ENCODE results near the gene SF3B6.
A peak's percentile ranks its signal among the peaks of the same experiment; 100 is the strongest.
"Not testable (repeated sequence)": the region's sequence is repeated elsewhere in the genome, so short reads cannot be mapped to it uniquely, and the experiment has no call there.

The SF3B6 gene

GRCh38 chr2:24051833-24052232 lies 24.3 kb downstream of the SF3B6 start:
- no peak for DNase-seq (ENCODE audit: low read depth in 2 of 2)

DNA sequence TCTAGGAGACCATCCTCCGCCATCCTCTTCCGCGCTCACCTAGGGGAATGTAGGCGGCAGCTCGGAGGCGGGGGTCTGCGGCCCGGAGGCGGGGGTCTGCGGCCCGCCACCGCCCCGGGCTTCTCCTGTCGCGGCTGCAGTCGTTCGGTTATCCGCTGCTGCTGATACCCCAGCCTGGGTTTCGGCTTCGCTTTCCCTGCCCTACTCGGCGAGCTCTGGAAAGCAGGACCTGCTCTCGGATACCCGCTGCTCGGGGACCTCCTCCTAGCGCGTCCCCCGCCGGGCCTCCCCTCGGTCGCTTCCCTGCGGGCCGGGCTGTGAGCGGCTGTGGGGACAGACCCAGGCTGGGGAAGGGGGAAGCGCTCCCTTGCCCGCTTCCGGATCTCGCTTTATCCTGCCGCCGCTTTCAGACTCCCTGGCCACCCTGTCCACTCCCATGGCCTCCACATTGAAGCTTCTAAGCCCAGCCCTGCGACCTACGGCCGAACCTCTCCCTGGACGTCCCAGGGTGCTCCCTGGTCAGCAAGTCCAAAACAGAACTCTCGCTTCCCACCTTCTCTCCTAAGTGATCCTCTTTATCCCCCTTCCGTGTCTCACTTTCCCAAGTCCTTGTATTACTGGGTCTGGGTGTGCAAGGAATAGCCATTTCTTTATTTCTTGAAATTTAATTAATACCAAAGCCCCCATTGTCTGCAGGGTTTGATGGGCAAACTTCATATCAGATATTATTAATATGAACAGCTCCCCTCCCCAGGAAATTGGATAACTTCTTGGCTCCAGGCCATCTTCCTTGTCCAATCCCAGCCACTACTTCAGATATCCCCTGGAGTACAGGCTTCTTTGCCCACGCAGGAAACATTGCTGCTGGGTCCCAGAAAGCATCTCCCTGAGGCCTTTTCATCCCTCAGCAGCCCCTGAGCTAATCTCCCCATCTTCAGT lies 25.8 kb downstream of the SF3B6 start:
- no peak for DNase-seq (ENCODE audit: low read depth in 2 of 2)

DNA sequence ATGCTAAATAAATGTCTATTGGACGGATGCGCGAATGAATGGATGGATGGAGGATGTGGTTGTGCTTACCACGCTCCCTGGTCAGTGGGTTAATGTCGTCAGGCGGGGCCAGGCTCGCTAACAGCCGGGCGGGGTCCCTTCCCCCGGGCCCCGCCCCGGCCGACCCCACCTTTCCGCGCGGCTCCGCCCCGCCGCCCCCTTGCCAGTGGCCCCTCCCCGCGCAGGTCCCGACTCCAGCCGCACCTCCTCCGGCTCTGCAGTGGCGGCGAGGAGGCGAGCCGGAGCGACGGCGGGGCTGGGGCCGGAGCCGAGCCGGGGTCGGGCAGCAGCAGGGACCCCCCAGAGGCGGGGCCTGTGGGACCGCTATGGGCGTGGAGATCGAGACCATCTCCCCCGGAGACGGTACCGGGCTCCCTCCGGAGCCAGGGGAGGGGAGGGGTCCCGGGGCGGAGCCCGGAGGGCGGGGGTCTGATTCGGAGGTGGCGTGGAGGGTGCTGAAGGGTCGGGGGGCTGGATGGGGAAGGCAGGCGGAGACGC lies 26.6 kb downstream of the SF3B6 start, which contains the start of gene FKBP1B:
Gene FKBP1B, plus strand, starts transcription at position 257 of the 537 bp plus-strand sequence. Its CDS starts 109 bp downstream, at position 366.
- DNase-seq (ENCODE audit: low read depth in 2 of 2): peak in 1 of 2 donors; percentile 30

- no peak for DNase-seq (ENCODE audit: low read depth in 2 of 2)
These were observed 27.2 kb downstream of the SF3B6 start for GRCh38 chr2:24048769-24049484.

- DNase-seq (ENCODE audit: low read depth in 2 of 2): no peak
These were observed 28.5 kb downstream of the SF3B6 start for GRCh38 chr2:24047703-24048033.

- DNase-seq (ENCODE audit: low read depth in 2 of 2): peak; percentile 86 to 94
These were observed 29.0 kb downstream of the SF3B6 start, which contains the start of gene WDCP for GRCh38 chr2:24046930-24047702. WDCP (minus strand) TSS chr2:24047391; CDS start chr2:24039494, 7,897 bp downstream.

- no peak for DNase-seq (ENCODE audit: low read depth in 2 of 2)
These were observed 29.6 kb downstream of the SF3B6 start for GRCh38 chr2:24046599-24046929.

DNA sequence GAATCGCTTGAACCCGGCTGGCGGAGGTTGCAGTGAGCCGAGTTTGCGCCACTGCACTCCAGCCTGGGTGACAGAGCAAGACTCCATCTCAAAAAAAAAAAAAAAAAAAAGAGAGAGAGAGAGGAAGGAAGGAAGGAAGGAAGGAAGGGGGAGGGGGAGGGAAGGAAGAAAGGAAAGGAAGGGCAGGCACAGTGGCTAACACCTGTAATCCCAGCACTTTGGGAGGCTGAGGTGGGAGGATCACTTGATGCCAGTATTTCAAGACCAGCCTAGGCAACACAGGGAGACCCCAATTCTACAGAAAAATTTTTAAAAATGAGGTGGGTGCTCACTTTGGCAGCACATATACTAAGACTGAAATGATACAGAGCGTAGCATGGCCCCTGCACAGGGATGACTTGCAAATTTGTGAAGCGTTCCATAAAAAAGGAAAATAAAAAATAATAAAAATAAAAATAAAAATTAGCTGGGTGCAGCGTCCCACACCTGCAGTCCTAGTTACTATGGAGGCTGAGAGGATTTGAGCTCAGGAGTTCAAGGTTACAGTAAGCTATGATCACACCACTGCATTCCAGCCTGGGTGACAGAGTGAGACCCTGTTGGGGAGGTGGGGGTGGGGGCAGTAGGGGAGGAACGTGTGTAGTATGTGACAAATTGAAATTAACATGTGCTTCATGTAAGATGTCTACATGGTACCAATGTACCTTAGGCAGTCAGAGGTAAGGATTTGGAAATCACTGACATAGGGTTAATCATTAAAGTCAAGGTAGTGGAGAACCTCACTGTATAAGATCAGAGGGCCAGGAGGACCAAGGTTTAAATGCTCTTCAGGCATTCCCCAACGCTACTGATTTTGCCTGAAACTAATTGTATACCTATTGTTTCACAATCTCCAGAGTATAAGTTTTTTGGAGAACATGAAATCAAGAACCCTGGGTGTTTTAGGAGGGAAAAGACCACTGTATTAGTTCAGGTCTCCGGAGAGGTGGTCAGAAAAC lies 30.3 kb downstream of the SF3B6 start:
- no peak for DNase-seq (ENCODE audit: low read depth in 2 of 2)

- not testable (repeated sequence) for DNase-seq (ENCODE audit: low read depth in 2 of 2)
These were observed 33.0 kb downstream of the SF3B6 start for GRCh38 chr2:24043133-24043532.

DNA sequence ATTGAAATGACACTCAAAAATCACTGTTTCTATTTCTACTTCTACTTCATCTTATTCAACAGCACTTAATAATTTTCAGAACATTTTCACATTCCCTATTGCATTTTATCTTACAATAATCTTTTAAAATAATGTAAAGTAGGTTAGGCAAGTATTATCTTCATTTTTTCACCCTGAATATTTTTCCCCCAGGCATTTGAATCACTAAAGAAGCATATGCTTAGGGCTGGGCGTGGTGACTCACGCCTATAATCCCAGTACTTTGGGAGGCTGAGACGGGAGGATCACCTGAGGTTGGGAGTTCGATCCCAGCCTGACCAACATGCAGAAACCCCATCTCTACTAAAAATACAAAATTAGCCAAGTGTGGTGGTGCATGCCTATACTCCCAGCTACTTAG lies 35.6 kb downstream of the SF3B6 start:
- no peak for DNase-seq (ENCODE audit: low read depth in 2 of 2)

DNA sequence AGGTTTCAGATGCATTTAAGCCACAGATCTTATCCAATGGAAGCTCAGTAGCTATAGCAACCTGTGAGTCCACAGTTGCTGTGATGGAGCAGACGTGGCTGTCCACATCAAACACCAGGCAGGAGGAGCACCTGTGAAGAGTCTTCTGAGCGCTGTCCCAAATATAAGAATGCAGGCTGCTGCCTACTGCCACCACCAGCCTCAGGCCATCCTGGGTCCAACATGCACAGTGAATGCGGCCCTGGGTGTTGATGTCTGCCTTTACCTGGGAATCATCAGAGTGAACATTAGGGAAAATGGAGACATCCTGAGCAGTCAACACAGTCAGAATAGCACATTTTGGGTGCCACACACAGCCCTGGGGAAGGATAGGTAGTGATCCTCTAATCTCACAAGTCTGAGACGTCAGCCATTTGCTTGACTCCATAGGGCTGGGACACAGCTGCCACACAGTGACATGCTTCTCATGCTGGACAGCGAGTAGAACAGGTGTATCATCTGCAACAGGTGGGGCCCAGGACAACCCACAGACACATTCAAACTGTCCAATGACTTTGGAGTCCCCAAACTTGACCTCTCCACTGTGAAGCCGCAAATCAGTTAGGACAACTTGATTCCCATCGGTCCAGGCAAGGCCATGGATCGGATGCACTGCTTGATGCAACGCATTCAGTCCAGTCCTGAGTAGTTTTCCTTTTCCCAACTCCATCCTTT lies 37.2 kb downstream of the SF3B6 start:
- DNase-seq (ENCODE audit: low read depth in 2 of 2): no peak

- no peak for DNase-seq (ENCODE audit: low read depth in 2 of 2)
These were observed 49.9 kb downstream of the SF3B6 start for GRCh38 chr2:24026233-24026632.

- DNase-seq (ENCODE audit: low read depth in 2 of 2): no peak
These were observed 51.0 kb downstream of the SF3B6 start for GRCh38 chr2:24024996-24025663.

- no peak for DNase-seq (ENCODE audit: low read depth in 2 of 2)
These were observed 52.1 kb downstream of the SF3B6 start for GRCh38 chr2:24024018-24024417.

GRCh38 chr2:24022975-24023575 lies 53.1 kb downstream of the SF3B6 start:
- no peak for DNase-seq (ENCODE audit: low read depth in 2 of 2)

DNA sequence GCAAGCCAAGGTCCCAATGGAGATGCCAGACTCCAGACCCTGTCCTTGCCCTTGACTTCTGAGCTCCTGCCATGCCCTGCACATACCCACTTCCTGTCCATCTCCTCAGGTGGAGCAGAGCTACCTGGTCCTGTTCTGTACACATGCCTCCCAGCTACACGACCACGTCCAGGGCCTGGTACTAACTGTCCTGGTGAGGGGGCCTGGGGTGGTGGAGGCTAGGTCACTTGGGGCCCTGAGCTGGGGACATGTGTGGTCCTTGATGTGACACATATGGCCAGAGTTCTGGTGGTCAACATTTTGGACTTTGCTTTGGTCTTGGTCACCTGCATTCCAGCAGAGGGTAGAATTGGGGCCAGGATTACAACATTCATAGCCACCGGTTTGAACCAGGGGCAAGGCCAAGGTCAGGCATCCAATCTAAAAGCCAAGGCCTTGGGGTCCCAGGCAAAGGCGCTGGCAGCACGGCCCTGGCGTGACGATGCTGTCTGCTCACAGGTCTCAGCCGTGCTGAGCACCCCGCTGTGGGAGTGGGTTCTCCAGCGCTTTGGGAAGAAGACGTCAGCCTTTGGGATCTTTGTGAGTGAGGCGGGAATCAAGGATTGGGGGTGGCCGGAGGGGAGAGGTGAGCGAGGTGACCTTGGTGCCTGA lies 53.7 kb downstream of the SF3B6 start:
- DNase-seq (ENCODE audit: low read depth in 2 of 2): no peak

DNA sequence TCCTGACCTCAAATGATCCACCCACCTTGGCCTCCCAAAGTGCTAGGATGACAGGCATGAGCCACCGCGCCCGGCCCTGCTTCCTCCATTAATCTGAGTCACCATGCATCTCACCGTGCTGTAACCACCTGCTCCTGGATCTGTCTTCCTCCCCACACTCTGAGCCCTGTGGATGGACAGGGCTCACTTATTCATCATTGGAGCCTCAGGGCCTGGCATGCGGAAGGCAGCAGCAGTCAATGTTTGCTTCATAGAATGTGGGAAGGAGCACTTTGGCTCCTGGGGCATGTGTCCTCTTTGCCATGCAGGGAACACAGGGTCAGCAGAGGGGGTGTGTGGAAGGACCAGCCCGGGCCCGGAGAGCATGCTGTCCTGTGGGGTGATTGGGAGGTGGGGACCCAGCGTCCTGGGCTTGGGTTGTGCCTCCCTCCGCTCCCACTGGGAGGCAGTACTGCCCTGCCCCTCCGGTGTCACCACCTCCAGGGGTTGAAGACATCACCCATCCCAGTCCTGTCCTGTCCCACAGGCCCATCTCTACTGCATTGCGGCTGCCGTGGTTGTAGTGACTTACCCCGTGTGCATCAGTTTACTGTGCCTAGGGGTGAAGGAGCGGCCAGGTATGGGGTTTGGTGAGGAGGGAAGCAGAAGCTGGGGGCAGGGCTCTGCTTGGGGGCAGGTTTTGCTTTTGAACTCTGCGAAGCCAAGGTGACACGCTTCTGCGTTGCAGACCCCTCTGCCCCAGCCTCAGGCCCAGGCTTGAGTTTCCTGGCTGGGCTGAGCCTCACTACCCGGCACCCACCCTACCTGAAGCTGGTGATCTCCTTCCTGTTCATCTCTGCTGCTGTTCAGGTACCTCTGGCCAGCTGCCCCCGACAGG lies 54.8 kb downstream of the SF3B6 start:
- no peak for DNase-seq (ENCODE audit: low read depth in 2 of 2)

All from activated CD8-positive, alpha-beta memory T cell treated with anti-CD3 and anti-CD28 coated beads for 4 hours (primary cell).